ENCODE data around the gene ZBTB7C. TPM values are rescaled to one million over a fixed set of nuclear protein-coding genes. Genes with fewer than 3 reads are reported as not detected.

ZBTB7C gene
- total RNA-seq, 1 experiment from 2014 or later = 0.18 TPM

GRCh38 chr18:48182779-48183178 is 226.4 kb downstream of the ZBTB7C start:
- intact Hi-C loops (cut with micrococcal nuclease; ENCODE audit: unreplicated experiment) = no loop called here
- Mint-ChIP-seq H3K4me3 (ENCODE audit: unreplicated experiment) (no peak overlapping the region), H3K36me3 (ENCODE audit: insufficient read depth, unreplicated experiment) (no peaks in the 10 kb centered on the region), H3K4me1 (ENCODE audit: low read depth, unreplicated experiment) (no peaks in the 10 kb centered on the region), H3K27me3 (ENCODE audit: insufficient read depth, unreplicated experiment) (peaks cover 9% of the 10 kb centered on the region), H3K9me3 (ENCODE audit: unreplicated experiment) (no peaks in the 10 kb centered on the region), H3K27ac (ENCODE audit: unreplicated experiment) (no peak overlapping the region)
- no peak for TF ChIP-seq CTCF (IDR thresholded peaks at IDR 0.05; ENCODE audit: insufficient read depth in 1 of 2, low read depth in 1 of 2, low read length in 1 of 2, severe bottlenecking in 1 of 2, unreplicated experiment in 1 of 2)
- Histone ChIP-seq H3K36me3 (ENCODE audit: control insufficient read depth, insufficient read depth, low read length) (no peaks in the 10 kb centered on the region), H3K27me3 (replicated peaks; ENCODE audit: control insufficient read depth, insufficient read depth, low read length) (no peaks in the 10 kb centered on the region), H3K4me3 (ENCODE audit: low read depth, low read length) (no peak overlapping the region), H3K9me3 (no peaks in the 10 kb centered on the region), H3K4me1 (no peaks in the 10 kb centered on the region)
- DNase-seq = no peak
- POLR2A ChIA-PET = no interaction called here
- no TSS peak for BruUV-seq (replicated peaks)
- CTCF ChIA-PET = no interaction called here

- Mint-ChIP-seq H3K9me3 (ENCODE audit: unreplicated experiment) (no peaks in the 10 kb centered on the region), H3K27me3 (ENCODE audit: insufficient read depth, unreplicated experiment) (peaks cover 9% of the 10 kb centered on the region), H3K4me3 (ENCODE audit: unreplicated experiment) (no peak overlapping the region), H3K27ac (ENCODE audit: unreplicated experiment) (no peak overlapping the region), H3K4me1 (ENCODE audit: low read depth, unreplicated experiment) (no peaks in the 10 kb centered on the region), H3K36me3 (ENCODE audit: insufficient read depth, unreplicated experiment) (no peaks in the 10 kb centered on the region)
- Histone ChIP-seq H3K4me1 (no peaks in the 10 kb centered on the region), H3K9me3 (no peaks in the 10 kb centered on the region), H3K4me3 (ENCODE audit: low read depth, low read length) (no peak overlapping the region), H3K27me3 (replicated peaks; ENCODE audit: control insufficient read depth, insufficient read depth, low read length) (no peaks in the 10 kb centered on the region), H3K36me3 (ENCODE audit: control insufficient read depth, insufficient read depth, low read length) (no peaks in the 10 kb centered on the region)
- no peak for DNase-seq
- no TSS peak for BruUV-seq (replicated peaks)
- intact Hi-C loops (cut with micrococcal nuclease; ENCODE audit: unreplicated experiment) = no loop called here
- CTCF ChIA-PET = no interaction called here
- TF ChIP-seq CTCF (IDR thresholded peaks at IDR 0.05; ENCODE audit: insufficient read depth in 1 of 2, low read depth in 1 of 2, low read length in 1 of 2, severe bottlenecking in 1 of 2, unreplicated experiment in 1 of 2) = no peak
- POLR2A ChIA-PET = no interaction called here
Measured at GRCh38 chr18:48181857-48182256, 227.3 kb downstream of the ZBTB7C start.

- Histone ChIP-seq H3K4me1 (no peaks in the 10 kb centered on the region), H3K27me3 (replicated peaks; ENCODE audit: control insufficient read depth, insufficient read depth, low read length) (no peaks in the 10 kb centered on the region), H3K36me3 (ENCODE audit: control insufficient read depth, insufficient read depth, low read length) (no peaks in the 10 kb centered on the region), H3K9me3 (no peaks in the 10 kb centered on the region), H3K4me3 (ENCODE audit: low read depth, low read length) (no peak overlapping the region)
- ChIA-PET POLR2A (no interaction called here), CTCF (no interaction called here)
- DNase-seq = no peak
- Mint-ChIP-seq H3K4me1 (ENCODE audit: low read depth, unreplicated experiment) (no peaks in the 10 kb centered on the region), H3K27me3 (ENCODE audit: insufficient read depth, unreplicated experiment) (peaks cover 9% of the 10 kb centered on the region), H3K27ac (ENCODE audit: unreplicated experiment) (no peak overlapping the region), H3K4me3 (ENCODE audit: unreplicated experiment) (no peak overlapping the region), H3K36me3 (ENCODE audit: insufficient read depth, unreplicated experiment) (no peaks in the 10 kb centered on the region), H3K9me3 (ENCODE audit: unreplicated experiment) (no peaks in the 10 kb centered on the region)
- intact Hi-C loops (cut with micrococcal nuclease; ENCODE audit: unreplicated experiment) = no loop called here
- no peak for TF ChIP-seq CTCF (IDR thresholded peaks at IDR 0.05; ENCODE audit: insufficient read depth in 1 of 2, low read depth in 1 of 2, low read length in 1 of 2, severe bottlenecking in 1 of 2, unreplicated experiment in 1 of 2)
- BruUV-seq (replicated peaks) = no TSS peak
Measured at GRCh38 chr18:48181087-48181823, 227.9 kb downstream of the ZBTB7C start.
